HG03457 (cell line): Measurements from ENCODE around the gene BBC3.
A peak's percentile ranks its signal among the peaks of the same experiment; 100 is the strongest.
"Not testable (repeated sequence)": the region's sequence is repeated elsewhere in the genome, so short reads cannot be mapped to it uniquely, and the experiment has no call there.

Experiments
- ATAC-seq: cut with Tn5 transposase; IDR thresholded peaks from one replicate; pipeline ENCODE4 v1.9.1; 2021; ENCODE audit warnings: moderate number of reproducible peaks; ENCODE audit not compliant: unreplicated experiment

The BBC3 gene

GRCh38 chr19:47258434-47258833 is 27.4 kb upstream of the BBC3 start:
- ATAC-seq: no peak

DNA sequence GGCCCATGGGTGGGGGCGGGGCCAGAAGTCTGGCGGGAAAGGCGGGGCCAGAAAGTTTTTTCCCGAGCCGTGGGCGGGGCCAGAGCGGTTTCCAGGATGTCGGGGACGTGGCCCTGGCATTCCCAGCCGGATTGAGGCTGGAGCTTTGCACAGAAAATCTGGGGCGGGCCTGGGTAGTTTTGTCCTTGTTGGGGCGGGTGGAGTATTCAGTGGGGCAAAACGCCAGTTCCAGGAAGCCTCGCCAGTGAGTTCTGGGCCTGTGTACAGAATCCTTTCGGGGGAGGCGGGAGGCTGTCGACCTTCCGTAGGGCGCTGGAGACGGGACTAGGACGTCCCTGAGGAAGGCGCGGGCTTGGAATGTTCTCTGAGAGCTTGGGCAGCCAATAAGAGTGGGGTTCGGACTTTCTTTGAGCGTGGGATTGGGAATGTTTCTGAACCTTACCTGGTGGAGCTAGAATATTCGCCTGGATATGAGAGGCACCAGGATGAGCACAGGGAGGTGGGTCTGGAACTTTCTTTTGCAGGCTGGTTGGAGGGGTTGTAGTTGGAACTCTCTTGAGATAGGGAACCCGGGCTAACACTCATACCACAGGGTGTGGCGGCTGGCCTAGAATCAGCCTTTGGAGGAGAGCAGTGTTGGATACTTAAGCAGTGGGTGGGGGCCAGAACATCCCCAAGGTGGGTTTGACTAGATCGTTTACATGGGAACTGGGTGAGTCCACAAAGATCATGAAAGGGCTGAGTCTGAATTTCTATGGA is 26.6 kb upstream of the BBC3 start:
- no peak for ATAC-seq

DNA sequence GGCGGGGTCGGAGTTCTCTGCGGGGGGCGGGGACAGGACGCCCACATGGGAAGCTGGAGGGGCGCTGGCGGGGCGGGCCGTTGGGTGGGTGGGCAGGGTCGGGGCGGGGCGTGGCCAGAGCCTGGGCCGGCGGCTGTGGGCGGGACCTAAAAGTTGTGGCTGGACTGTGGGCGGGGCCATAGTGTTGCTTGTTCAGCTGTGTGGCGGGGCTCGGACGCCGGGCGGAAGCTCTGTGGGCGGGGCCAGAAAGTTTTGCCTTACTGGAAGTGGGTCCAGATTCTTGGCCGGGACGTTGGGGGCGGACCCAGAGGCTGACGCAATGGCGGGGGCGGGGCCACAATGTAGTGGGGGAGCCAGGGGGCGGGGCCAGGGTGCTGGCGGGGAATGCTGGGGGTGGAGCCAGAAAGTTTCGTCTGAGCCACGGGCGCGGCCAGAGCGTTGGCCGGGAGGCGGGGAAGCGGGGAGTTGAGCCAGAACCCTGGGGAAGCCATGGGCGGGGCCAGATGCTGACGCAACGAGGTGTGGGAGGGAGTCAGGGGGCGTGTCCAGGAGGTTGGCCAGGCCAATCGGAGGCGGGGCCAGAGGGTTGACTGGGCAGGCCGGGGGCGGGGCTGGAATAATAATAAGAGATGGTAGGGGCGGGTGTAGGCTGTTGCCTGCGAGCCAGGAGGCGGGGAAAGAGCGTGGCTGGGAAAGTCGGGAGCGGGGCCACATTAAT is 25.9 kb upstream of the BBC3 start:
- peak; percentile 47 for ATAC-seq

- peak; percentile 28 for ATAC-seq
Observed at GRCh38 chr19:47255879-47256692, 25.1 kb upstream of the BBC3 start, which contains the start of gene CCDC9. TSS of gene CCDC9 (plus strand) at chr19:47256525. CDS start at chr19:47258401, 1,876 bp downstream.

DNA sequence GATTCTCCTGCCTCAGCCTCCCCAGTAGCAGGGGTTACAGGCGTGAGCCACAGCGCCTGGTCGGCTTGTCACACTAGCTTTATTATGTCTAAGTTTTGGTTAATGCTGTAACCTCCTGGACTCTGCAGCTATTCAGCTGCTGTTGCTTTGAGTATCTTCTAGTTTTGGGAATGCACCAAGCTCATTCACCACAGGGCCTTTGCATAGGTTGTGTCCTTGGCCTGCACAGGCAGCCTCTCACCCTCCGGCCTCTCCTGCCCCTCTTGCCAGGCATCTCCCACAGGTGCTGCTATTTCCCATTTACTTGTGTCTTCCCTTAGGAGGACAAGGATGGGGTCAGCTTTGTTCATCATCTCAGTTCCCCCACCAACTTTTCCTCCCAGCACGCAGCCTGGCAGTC is 23.0 kb upstream of the BBC3 start:
- no peak for ATAC-seq

DNA sequence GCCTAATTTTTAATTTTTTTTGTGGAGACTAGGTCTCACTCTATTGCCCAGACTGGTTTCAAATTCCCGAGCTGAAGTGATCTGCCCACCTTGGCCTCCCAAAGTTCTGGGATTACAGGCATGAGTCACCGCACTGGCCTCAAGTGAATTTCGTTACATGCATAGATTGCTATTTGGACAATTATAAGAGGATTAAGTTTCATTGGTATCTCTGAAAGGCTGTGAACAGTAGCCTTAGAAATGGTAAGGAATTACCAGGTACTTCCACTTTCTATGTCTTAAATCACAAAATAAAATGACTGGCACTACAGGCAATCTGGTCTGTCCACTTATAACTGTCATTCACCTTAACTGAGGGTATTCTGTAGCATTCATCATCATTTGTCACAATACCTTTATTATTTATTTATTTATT is 22.5 kb upstream of the BBC3 start:
- ATAC-seq: no peak

GRCh38 chr19:47253016-47253415 is 22.0 kb upstream of the BBC3 start:
- not testable (repeated sequence) for ATAC-seq

GRCh38 chr19:47247308-47247990 is 16.4 kb upstream of the BBC3 start:
- ATAC-seq: no peak

DNA sequence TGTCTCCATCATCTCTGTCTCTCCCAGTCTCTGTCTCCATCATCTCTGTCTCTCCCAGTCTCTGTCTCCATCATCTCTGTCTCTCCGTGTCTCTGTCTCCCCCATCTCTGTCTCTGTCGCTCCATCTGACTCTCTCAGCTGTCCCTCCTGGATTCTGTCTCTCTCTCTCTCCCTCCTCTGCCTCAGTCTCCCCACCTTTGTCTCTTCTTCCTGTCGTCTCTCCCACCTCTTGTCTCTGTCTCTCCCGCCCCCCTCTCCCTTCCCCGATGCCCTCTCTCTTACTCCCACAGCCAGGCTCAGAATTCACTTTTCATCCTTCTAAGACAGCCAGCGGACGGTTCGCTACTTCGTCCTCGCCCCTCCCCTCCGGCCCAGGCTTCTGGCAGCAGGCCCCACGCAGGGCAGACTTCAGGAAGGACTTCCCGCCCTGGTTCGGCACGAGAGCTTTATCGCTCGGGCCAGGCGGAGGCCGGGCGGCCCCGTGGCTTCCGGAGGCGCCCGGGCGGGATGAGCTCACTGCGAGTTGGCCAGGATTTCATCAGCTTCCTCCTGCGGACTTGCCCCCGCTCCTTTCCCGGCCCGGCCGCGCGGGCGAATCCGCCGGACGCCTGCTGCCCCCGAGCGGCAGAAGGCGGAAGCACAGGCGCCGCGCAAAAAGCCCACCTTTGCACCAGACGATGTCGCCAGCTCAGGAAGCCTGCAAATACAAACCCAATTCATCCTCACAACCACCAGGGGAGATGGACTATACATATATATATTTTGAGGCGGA is 13.0 kb upstream of the BBC3 start:
- ATAC-seq: peak; percentile 63

DNA sequence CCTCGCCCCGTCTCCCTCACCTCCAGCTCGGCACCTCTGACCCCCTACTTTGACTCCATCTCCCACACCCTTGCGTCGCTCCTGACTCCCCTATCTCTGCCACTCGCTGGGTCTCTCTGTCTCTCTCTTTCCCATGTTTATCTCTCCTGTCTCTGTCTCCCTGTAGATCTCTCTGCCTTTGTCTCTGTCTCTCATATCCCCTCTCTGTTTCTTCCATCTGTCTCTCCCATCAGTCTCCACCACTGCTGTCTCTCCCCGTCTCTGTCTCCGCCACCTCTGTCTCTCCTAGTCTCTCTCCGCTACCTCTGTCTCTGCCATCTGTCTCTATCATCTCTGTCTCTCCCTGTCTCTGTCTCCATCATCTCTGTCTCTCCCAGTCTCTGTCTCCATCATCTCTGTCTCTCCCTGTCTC is 12.4 kb upstream of the BBC3 start:
- ATAC-seq: no peak

GRCh38 chr19:47241919-47242577 is 11.0 kb upstream of the BBC3 start:
- ATAC-seq: no peak

DNA sequence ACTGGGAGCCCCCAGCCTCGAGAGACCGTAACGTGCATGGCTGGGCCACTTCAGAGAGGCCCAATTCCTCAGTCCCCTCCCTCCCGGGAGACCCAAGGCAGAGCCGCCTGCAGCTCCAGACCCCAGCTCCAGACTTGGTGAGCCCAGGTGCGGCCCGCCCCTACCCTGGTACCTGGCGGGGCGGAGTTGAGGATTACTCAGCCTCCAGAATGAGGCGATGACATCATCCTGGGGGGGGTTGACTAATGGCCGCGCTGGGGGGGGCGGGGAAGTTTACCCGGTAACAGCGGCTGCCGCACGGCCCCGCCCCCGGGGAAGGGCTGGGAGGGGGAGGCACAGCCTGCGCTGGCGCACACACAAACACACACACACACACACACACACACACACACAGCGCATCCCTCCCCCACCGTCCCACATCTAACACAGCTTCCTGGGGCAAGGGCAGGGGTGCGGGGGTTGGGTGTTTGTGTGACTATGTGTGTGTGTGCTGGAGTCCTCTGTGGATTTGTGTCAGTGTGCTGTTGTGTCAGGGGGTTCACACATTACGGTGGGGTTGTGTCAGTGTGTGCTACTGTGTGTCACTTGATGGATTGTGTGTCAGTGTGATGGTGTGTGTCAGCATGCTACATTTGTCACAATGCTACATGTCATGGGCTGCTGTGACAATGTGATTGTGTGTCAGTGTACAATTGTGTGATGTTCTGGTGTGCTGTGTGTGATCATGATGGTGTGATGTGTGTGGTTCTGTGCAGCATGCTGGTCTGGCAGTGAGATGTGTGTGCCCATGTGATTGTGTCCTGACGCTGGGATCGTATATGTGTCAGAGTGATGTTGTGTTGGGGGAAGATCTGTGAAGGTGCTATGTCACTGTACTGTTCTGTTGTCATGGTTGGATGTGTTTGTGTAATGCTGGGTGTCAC is 10.3 kb upstream of the BBC3 start:
- no peak for ATAC-seq

DNA sequence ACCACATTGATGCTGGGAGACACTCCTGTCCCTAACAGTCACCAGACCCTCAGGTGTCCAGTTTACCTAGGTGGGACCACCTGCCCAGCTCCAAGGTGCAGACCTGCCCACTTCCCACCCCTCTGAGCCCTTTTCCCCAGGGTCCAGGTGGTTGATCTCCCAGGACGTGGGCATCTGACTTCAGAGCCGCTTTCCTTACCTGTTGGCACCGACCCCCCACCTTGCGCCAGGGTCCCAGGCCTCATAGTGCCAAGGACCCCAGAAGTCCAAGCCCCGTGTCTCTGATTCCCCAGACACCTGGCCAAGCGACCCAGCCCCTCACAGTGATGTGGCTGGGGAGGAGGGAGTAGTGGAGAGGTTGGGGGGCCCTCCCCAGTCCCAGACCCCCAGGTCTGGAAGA is 9.6 kb upstream of the BBC3 start:
- no peak for ATAC-seq

- ATAC-seq: no peak
Observed at GRCh38 chr19:47239610-47240296, 8.8 kb upstream of the BBC3 start.

GRCh38 chr19:47239152-47239551 is 8.2 kb upstream of the BBC3 start:
- no peak for ATAC-seq

DNA sequence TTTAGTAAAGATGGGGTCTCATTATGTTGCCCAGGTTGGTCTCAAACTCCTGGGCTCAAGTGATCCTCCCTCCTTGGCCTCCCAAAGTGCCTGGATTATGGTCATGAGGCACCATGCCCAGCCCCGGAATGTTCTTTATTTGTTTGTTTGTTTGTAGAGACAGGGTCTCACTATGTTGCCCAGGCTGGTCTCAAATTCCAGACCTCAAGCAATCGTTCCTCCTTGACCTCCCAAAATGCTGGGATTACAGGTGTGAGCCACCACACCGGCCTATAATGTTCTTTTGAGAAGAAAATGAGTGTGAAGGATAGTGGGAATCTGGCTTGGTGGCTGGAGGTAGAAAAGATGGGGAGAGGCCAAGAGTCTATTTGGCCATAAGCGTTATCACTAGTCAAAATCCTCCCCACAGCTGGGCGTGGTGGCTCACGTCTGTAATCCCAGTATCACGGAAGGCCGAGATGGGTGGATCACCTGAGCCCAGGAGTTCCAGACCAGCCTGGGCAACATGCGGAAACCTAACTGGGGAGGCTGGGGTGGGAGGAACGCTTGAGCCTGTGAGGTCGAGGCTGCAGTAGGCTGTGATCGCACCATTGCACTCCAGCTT is 5.2 kb upstream of the BBC3 start:
- no peak for ATAC-seq

GRCh38 chr19:47232422-47233211 is 1.6 kb upstream of the BBC3 start:
- ATAC-seq: no peak
